T-cell (primary cell): ENCODE results near the gene PPP6R1. TPM values are rescaled to one million over a fixed set of nuclear protein-coding genes. Genes with fewer than 3 reads are reported as not detected.

Source experiments
- ATAC-seq, 4 experiments: fragments of 200-7000 bp in 3 of 4; fragments of 150-1000 bp in 1 of 4; cut with Tn5 transposase; replicated peaks in 1 of 4; 1 replicate in 3 of 4; 2 replicates in 1 of 4; pipeline ENCODE4 v1.10.0; 2021; ENCODE audit warnings: moderate library complexity in 3 of 4, mild to moderate bottlenecking in 2 of 4, moderate number of reproducible peaks in 1 of 4
- CTCF ChIA-PET, 2 donors: fragments of 300-600 bp; sonication (Branson Sonifier 250); formaldehyde crosslinking; loops; one replicate each; lab custom pipeline; 2022; ENCODE audit warnings: antibody characterized with exemption in 2 of 2; lab: Charles Lee
- POLR2A ChIA-PET, 2 donors: fragments of 300-600 bp; sonication (Branson Sonifier 250); formaldehyde crosslinking; loops; one replicate each; lab custom pipeline; 2022; ENCODE audit warnings: antibody characterized with exemption in 2 of 2; lab: Charles Lee
- DNase-seq, 35 experiments: peaks; one replicate each; pipeline versions ENCODE4 v3.0.0 to v3.0.0-alpha.2; 2013 to 2023
- H3K27ac ChIP-seq: one replicate; pipeline ENCODE4 v1.5.1; 2013; ENCODE audit warnings: low read length
- H3K27me3 ChIP-seq, 2 experiments: replicated peaks in 1 of 2; 1 replicate in 1 of 2; 2 replicates in 1 of 2; pipeline versions ENCODE4 v1.6.1 to v1.7.0; 2013; ENCODE audit warnings: low read length in 1 of 2, mixed read lengths in 1 of 2; ENCODE audit not compliant: control insufficient read depth in 2 of 2, insufficient read depth in 2 of 2; ENCODE audit errors: extremely low read depth in 1 of 2
- H3K36me3 ChIP-seq, 2 donors: 1 replicate in 1 of 2; 2 replicates in 1 of 2; pipeline versions ENCODE4 v1.6.1 to v1.7.0; 2013; ENCODE audit warnings: low read length in 1 of 2; ENCODE audit not compliant: control insufficient read depth in 2 of 2, insufficient read depth in 1 of 2; ENCODE audit errors: extremely low read depth in 1 of 2
- H3K4me1 ChIP-seq, 2 experiments: 1 replicate in 1 of 2; 2 replicates in 1 of 2; pipeline versions ENCODE4 v1.6.1 to v1.7.0; 2013; ENCODE audit warnings: low read length in 2 of 2, mixed read lengths in 1 of 2; ENCODE audit not compliant: insufficient read depth in 2 of 2, control insufficient read depth in 1 of 2; ENCODE audit errors: extremely low read depth in 1 of 2
- H3K4me3 ChIP-seq, 2 donors: 1 replicate in 1 of 2; 2 replicates in 1 of 2; pipeline versions ENCODE4 v1.5.1 to v1.7.0; 2013; ENCODE audit warnings: mild to moderate bottlenecking in 2 of 2, low read length in 1 of 2, moderate library complexity in 1 of 2; ENCODE audit not compliant: control insufficient read depth in 1 of 2; ENCODE audit errors: extremely low read depth in 1 of 2
- H3K9me3 ChIP-seq: 2 replicates; pipeline ENCODE4 v1.7.0; 2013
- H3K27ac Mint-ChIP-seq, 2 donors: one replicate each; pipeline ENCODE4 v1.8.0; 2020 to 2021; ENCODE audit warnings: mild to moderate bottlenecking in 2 of 2, mixed read lengths in 2 of 2
- H3K27me3 Mint-ChIP-seq, 2 donors: one replicate each; pipeline ENCODE4 v1.8.0; 2021 to 2022; ENCODE audit warnings: mixed read lengths in 2 of 2
- H3K36me3 Mint-ChIP-seq: one replicate; pipeline ENCODE4 v1.8.0; 2021; ENCODE audit warnings: mixed read lengths
- H3K4me1 Mint-ChIP-seq, 3 donors: one replicate each; pipeline ENCODE4 v1.8.0; 2020 to 2022; ENCODE audit warnings: mixed read lengths in 3 of 3, mild to moderate bottlenecking in 1 of 3
- H3K4me3 Mint-ChIP-seq, 3 donors: one replicate each; pipeline ENCODE4 v1.8.0; 2020 to 2022; ENCODE audit warnings: mild to moderate bottlenecking in 3 of 3, mixed read lengths in 3 of 3, moderate library complexity in 3 of 3
- H3K9me3 Mint-ChIP-seq, 3 donors: one replicate each; pipeline ENCODE4 v1.8.0; 2020 to 2022; ENCODE audit warnings: mixed read lengths in 3 of 3
- WGBS: methylation state at CpG from one replicate; pipeline ENCODE4 v1.1.5; 2013; ENCODE audit warnings: missing lambda C conversion rate; ENCODE audit not compliant: insufficient coverage; 5-methylcytosine and 5-hydroxymethylcytosine counted together
- total RNA-seq, 35 experiments: library from RNA in 6 of 35; stranded (reverse) in 6 of 35; fragments of 120-200 nt in 1 of 35; gene quantifications; one replicate each; pipeline versions ENCODE4 v1.2.1 to v1.2.4 and lab custom pipeline; 2013 to 2026

Gene PPP6R1, protein sequence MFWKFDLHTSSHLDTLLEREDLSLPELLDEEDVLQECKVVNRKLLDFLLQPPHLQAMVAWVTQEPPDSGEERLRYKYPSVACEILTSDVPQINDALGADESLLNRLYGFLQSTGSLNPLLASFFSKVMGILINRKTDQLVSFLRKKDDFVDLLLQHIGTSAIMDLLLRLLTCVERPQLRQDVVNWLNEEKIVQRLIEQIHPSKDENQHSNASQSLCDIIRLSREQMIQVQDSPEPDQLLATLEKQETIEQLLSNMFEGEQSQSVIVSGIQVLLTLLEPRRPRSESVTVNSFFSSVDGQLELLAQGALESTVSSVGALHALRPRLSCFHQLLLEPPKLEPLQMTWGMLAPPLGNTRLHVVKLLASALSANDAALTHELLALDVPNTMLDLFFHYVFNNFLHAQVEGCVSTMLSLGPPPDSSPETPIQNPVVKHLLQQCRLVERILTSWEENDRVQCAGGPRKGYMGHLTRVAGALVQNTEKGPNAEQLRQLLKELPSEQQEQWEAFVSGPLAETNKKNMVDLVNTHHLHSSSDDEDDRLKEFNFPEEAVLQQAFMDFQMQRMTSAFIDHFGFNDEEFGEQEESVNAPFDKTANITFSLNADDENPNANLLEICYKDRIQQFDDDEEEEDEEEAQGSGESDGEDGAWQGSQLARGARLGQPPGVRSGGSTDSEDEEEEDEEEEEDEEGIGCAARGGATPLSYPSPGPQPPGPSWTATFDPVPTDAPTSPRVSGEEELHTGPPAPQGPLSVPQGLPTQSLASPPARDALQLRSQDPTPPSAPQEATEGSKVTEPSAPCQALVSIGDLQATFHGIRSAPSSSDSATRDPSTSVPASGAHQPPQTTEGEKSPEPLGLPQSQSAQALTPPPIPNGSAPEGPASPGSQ
- total RNA-seq (100 to 1,000 TPM; 173 to 208 (median 194) TPM), total RNA-seq (lab: John Stamatoyannopoulos, UW) (125 to 375 (median 233) reads per million in 29 experiments)
- total RNA-seq (2013), result 93.6 TPM

GRCh38 chr19:55258828-55259539, at the start of gene PPP6R1:
PPP6R1 (minus strand) TSS chr19:55259017; CDS start chr19:55247103, 11,914 bp downstream.
- WGBS, result under 1% methylated on average over 64 of the region's 76 CpGs
- Histone ChIP-seq H3K4me3 (peak within 1 kb of the TSS; percentile 79 to 86), H3K27ac (peak within 1 kb of the TSS; percentile 94), H3K36me3 (peaks cover 4 to 6% of the 10 kb centered on the region in 2 donors), H3K27me3 (no peaks in the 10 kb centered on the region), H3K4me1 (peaks cover 23 to 49% of the 10 kb centered on the region in 2 experiments), H3K9me3 (no peaks in the 10 kb centered on the region)
- Mint-ChIP-seq H3K9me3 (no peaks in the 10 kb centered on the region), H3K36me3 (peaks cover 4% of the 10 kb centered on the region), H3K27ac (peak within 1 kb of the TSS; percentile 99), H3K4me3 (peak within 1 kb of the TSS; percentile 96 to 100 (median 97)), H3K27me3 (no peaks in the 10 kb centered on the region), H3K4me1 (peaks cover 38 to 48% (median 46%) of the 10 kb centered on the region in 3 donors)
- peak; percentile 84 to 98 (median 91) for DNase-seq
- CTCF ChIA-PET, result interaction anchor here (0.6 to 1.3 kb wide), 4 partner anchors 21 to 374 kb away, joined by 4 to 8 read pairs (median 5); partner anchors contain the start of genes HSPBP1 (in 1 of the 2) and KMT5C (in 1 of the 2)
- ATAC-seq, result peak; percentile 81 to 83 (median 82)
- POLR2A ChIA-PET, result interaction anchor here (0.6 to 1.5 kb wide), 7 partner anchors 18 to 1709 kb away, joined by 3 to 10 read pairs (median 3); partner anchors contain the start of gene HSPBP1 (in 1 of the 2)

DNA sequence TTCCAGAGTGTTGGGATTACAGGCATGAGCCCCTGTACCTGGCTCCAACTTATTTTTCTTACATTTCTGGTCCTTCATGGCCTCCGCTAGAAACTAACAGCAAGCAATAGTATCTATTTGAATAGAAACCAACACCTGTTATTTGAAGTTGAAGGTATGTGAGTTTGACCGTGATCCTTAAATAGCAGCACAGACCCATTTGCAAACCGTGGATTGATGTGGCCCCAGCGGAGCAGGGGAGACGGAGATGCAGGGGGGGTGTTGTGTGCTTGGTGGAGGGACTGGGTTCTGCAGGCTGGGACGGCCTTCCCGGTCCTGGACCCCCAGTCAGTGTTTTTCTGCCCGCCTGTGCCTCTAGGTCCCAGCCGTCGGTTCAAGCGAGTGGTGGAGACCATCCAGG, 49.5 kb upstream of the PPP6R1 start:
- no peak for ATAC-seq
- ChIA-PET CTCF (no interaction called here), POLR2A (no interaction called here)
- Histone ChIP-seq H3K27ac (no peak overlapping the region), H3K27me3 (no peaks in the 10 kb centered on the region), H3K9me3 (no peaks in the 10 kb centered on the region), H3K4me3 (no peak overlapping the region), H3K36me3 (no peaks in the 10 kb centered on the region), H3K4me1 (no peaks in the 10 kb centered on the region)
- H3K9me3 Mint-ChIP-seq, result no peaks in the 10 kb centered on the region
- no peaks in the 10 kb centered on the region for H3K27me3 Mint-ChIP-seq
- H3K4me3 Mint-ChIP-seq, result no peak overlapping the region
- DNase-seq, result no peak
- no peak overlapping the region for H3K27ac Mint-ChIP-seq
- H3K36me3 Mint-ChIP-seq, result no peaks in the 10 kb centered on the region
- 91% methylated on average over 4 of the region's 11 CpGs for WGBS
- H3K4me1 Mint-ChIP-seq, result peaks cover 2 to 5% (median 2%) of the 10 kb centered on the region in 3 donors

DNA sequence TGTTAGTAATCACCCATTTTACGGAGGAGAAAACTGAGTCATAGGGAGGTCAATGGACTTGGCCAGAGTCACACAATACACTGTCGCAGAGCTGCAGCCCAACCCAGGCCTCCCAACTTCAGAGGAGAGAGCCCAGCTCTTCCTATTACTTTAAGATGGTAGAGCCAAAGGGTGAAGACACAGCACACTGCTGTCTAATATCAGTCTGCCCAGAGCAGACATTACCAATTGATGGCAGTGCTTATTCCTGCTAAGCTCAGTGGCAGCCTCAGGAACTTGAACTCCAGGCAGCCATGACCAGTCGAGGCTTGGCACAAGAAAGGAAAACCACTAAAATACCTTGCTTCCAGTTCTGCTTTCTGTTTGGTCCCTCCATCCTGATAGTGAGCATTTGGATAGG, 47.9 kb upstream of the PPP6R1 start:
- Mint-ChIP-seq H3K9me3 (no peaks in the 10 kb centered on the region), H3K27ac (no peak overlapping the region), H3K27me3 (no peaks in the 10 kb centered on the region), H3K36me3 (no peaks in the 10 kb centered on the region), H3K4me3 (no peak overlapping the region), H3K4me1 (peaks cover 4 to 9% (median 6%) of the 10 kb centered on the region in 3 donors)
- H3K27ac ChIP-seq, result no peak overlapping the region
- DNase-seq, result no peak
- H3K27me3 ChIP-seq, result no peaks in the 10 kb centered on the region
- peaks cover 0 to 11% of the 10 kb centered on the region in 2 experiments for H3K4me1 ChIP-seq
- no peaks in the 10 kb centered on the region for H3K9me3 ChIP-seq
- ChIA-PET POLR2A (no interaction called here), CTCF (interaction anchor here in 1 of 2 donors (0.7 kb wide), 1 partner anchor 147 kb away, joined by 3 read pairs; no protein-coding TSS in a partner anchor)
- no peak for ATAC-seq
- H3K36me3 ChIP-seq, result no peaks in the 10 kb centered on the region
- WGBS, result no CpG with 5 or more reads among the region's 3 CpGs
- H3K4me3 ChIP-seq, result no peak overlapping the region

- Mint-ChIP-seq H3K9me3 (no peaks in the 10 kb centered on the region), H3K4me1 (peaks cover 10 to 13% (median 11%) of the 10 kb centered on the region in 3 donors), H3K27me3 (no peaks in the 10 kb centered on the region), H3K27ac (no peak overlapping the region), H3K36me3 (no peaks in the 10 kb centered on the region), H3K4me3 (no peak overlapping the region)
- CTCF ChIA-PET, result no interaction called here
- Histone ChIP-seq H3K27ac (no peak overlapping the region), H3K9me3 (no peaks in the 10 kb centered on the region), H3K27me3 (peaks cover 0 to 6% of the 10 kb centered on the region in 2 experiments), H3K4me1 (peaks cover 0 to 17% of the 10 kb centered on the region in 2 experiments), H3K36me3 (no peaks in the 10 kb centered on the region), H3K4me3 (no peak overlapping the region)
- DNase-seq, result no peak
- POLR2A ChIA-PET, result no interaction called here
- no peak for ATAC-seq
- WGBS, result 84% methylated on average over 11 of the region's 17 CpGs
Observed at GRCh38 chr19:55305983-55306562, 47.3 kb upstream of the PPP6R1 start.

GRCh38 chr19:55305491-55305890, 46.7 kb upstream of the PPP6R1 start:
- no peaks in the 10 kb centered on the region for H3K27me3 Mint-ChIP-seq
- no peaks in the 10 kb centered on the region for H3K9me3 ChIP-seq
- H3K27me3 ChIP-seq, result peaks cover 0 to 10% of the 10 kb centered on the region in 2 experiments
- CTCF ChIA-PET, result no interaction called here
- POLR2A ChIA-PET, result no interaction called here
- peak; percentile 51 to 78 (median 61) for ATAC-seq
- H3K27ac ChIP-seq, result no peak overlapping the region
- H3K27ac Mint-ChIP-seq, result no peak overlapping the region
- no peaks in the 10 kb centered on the region for H3K9me3 Mint-ChIP-seq
- no peak overlapping the region for H3K4me3 ChIP-seq
- peaks cover 0 to 17% of the 10 kb centered on the region in 2 experiments for H3K4me1 ChIP-seq
- 73% methylated on average over 6 of the region's 9 CpGs for WGBS
- no peaks in the 10 kb centered on the region for H3K36me3 ChIP-seq
- H3K4me1 Mint-ChIP-seq, result peaks cover 11 to 13% (median 11%) of the 10 kb centered on the region in 3 donors
- peak; percentile 18 to 71 (median 49) for DNase-seq
- H3K4me3 Mint-ChIP-seq, result no peak overlapping the region
- no peaks in the 10 kb centered on the region for H3K36me3 Mint-ChIP-seq
